Adrenal gland (tissue), 12 donors: ENCODE data around the gene RAD23B. TPM values are rescaled to one million over a fixed set of nuclear protein-coding genes. Genes with fewer than 3 reads are reported as not detected.

ENCODE experiments used
- DNase-seq, 7 donors: peaks; one replicate each; pipeline ENCODE4 v3.0.0-alpha.2; 2019 to 2020
- H3K27ac ChIP-seq, 5 donors: fragments of 200-600 bp; sonication (generic) in 4 of 5; 1 replicate in 3 of 5; 2 replicates in 2 of 5; pipeline versions ENCODE4 v1.5.1 to v1.8.0; 2016 to 2020; ENCODE audit warnings: mild to moderate bottlenecking in 1 of 5
- H3K27me3 ChIP-seq: fragments of 200-600 bp; 2 replicates; pipeline ENCODE4 v1.8.0; 2021
- H3K36me3 ChIP-seq, 2 donors: fragments of 200-600 bp; replicated peaks in 1 of 2; 1 replicate in 1 of 2; 2 replicates in 1 of 2; pipeline versions ENCODE4 v1.5.1 to v1.8.0; 2018 to 2022
- H3K4me1 ChIP-seq, 2 donors: fragments of 200-600 bp; replicated peaks in 1 of 2; 1 replicate in 1 of 2; 2 replicates in 1 of 2; pipeline versions ENCODE4 v1.5.1 to v1.8.0; 2018 to 2021
- H3K4me3 ChIP-seq, 4 donors: fragments of 200-600 bp; sonication (generic) in 3 of 4; one replicate each; pipeline ENCODE4 v1.5.1; 2016 to 2018
- H3K9me3 ChIP-seq, 3 donors: fragments of 200-600 bp; sonication (generic) in 1 of 3; replicated peaks in 1 of 3; 1 replicate in 2 of 3; 2 replicates in 1 of 3; pipeline versions ENCODE4 v1.5.1 to v1.8.0; 2016 to 2021
- POLR2A ChIP-seq, 2 donors: fragments of 450-650 bp; IDR thresholded peaks; one replicate each; pipeline ENCODE4 v1.6.1; 2017; ENCODE audit warnings: antibody characterized with exemption in 2 of 2, mild to moderate bottlenecking in 2 of 2, moderate library complexity in 1 of 2
- WGBS, 4 donors: extraction: QIAGEN DNeasy Blood & Tissue Kit in 2 of 4; methylation state at CpG; one replicate each; pipeline versions ENCODE4 v1.1.5 to v1.1.7; 2013 to 2017; 5-methylcytosine and 5-hydroxymethylcytosine counted together
- intact Hi-C, 2 donors: fragments of 100-400 bp; cut with DNase I; formaldehyde crosslinking; loops; one replicate each; pipeline versions ENCODE4 v1.14.1 to v1.15.0; 2022 to 2023
- polyA plus RNA-seq, 3 donors: library from polyadenylated mRNA; stranded (reverse); fragments of 200-250 nt in 2 of 3; fragments of 350-450 nt in 1 of 3; fragmentation: Illumina TruSeq in 1 of 3; extraction: RNeasy Lipid Tissue Mini Kit (QIAGEN cat#74804) in 1 of 3; gene quantifications; one replicate each; pipeline ENCODE4 v1.2.3, GENCODE V29; 2013 to 2014
- total RNA-seq, 9 donors: library from RNA; depleted of rRNA in 4 of 9; stranded (reverse); fragments of >200 nt in 4 of 9; fragments of 120-200 nt in 1 of 9; fragmentation: NEBNext Ultra II Directional in 1 of 9; extraction: Animal tissue kit (Norgen Biotek cat#: 25700) in 1 of 9; gene quantifications; one replicate each; pipeline versions ENCODE4 v1.1.0 to v1.2.4, GENCODE V29; 2013 to 2023
- TF ChIP-seq, protein P1 (sequence below), 6 experiments: fragments of 450-650 bp in 4 of 6; fragments of 200-600 bp in 2 of 6; sonication (generic) in 1 of 6; IDR thresholded peaks; 1 replicate in 5 of 6; 2 replicates in 1 of 6; pipeline versions ENCODE4 v1.5.1 to v1.8.0; 2016 to 2021; ENCODE audit warnings: antibody characterized with exemption in 6 of 6, mild to moderate bottlenecking in 2 of 6, moderate library complexity in 1 of 6
- donor health status: healthy with polysubstance abuse.
- donor health status: Bipolar disorder and iron deficiency.
- donor health status: DM: yes; HTN: yes; CAD: no.
- donor health status: DM: no; HTN: no; CAD: no.
- donor health status: DM: no; HTN: no; CAD: no.
- donor health status: DM: yes; HTN: yes; CAD: no.

Gene RAD23B
- total and polyA plus RNA-seq, 12 donors = 31.7 to 222 (median 75.4) TPM

DNA sequence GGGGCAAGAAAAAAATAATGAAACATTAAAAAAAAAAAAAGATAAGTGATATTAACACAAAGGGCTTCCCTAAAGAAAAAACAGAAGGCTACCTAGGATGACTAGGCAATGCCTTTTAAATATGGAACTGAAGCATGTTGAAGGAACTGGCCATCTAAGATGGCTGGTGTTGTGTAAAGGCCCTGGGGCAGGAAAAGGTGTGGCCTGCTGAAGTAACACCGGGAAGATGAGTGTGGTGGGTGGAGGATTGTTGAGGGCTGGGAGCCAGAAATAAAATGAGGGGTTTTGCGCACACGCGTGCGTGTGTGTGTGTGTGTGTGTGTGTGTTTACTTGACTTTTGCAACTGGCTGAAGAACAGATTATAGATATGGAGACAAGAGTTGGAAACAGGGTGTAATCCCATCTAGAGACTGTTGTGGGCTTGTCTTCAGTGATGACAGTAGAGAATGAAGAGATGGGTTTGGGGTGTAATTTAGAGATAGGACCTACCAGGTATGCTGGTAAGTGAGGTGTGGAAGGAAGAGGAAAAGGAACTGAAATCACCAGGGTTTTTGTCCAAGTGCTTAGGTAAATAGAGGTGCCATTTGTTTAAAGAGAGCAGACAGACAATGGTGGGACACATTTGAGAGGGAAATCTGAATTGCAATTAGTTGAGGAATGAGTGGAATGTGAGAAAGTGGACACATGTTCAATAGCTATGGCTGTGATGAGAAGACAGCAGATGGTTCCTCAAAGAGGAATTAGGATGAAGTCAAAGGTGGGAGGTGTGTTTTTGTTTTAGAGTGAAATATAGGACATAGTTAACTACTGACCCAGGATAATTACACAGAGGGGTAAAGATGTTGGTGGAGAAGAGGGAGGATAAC, 33.9 kb downstream of the RAD23B start:
- H3K4me1 ChIP-seq = peaks cover 0 to 5% of the 10 kb centered on the region in 2 donors
- no peak for TF ChIP-seq POLR2A (IDR thresholded peaks at IDR 0.05)
- TF ChIP-seq, protein P1, sequence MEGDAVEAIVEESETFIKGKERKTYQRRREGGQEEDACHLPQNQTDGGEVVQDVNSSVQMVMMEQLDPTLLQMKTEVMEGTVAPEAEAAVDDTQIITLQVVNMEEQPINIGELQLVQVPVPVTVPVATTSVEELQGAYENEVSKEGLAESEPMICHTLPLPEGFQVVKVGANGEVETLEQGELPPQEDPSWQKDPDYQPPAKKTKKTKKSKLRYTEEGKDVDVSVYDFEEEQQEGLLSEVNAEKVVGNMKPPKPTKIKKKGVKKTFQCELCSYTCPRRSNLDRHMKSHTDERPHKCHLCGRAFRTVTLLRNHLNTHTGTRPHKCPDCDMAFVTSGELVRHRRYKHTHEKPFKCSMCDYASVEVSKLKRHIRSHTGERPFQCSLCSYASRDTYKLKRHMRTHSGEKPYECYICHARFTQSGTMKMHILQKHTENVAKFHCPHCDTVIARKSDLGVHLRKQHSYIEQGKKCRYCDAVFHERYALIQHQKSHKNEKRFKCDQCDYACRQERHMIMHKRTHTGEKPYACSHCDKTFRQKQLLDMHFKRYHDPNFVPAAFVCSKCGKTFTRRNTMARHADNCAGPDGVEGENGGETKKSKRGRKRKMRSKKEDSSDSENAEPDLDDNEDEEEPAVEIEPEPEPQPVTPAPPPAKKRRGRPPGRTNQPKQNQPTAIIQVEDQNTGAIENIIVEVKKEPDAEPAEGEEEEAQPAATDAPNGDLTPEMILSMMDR (IDR thresholded peaks at IDR 0.05) = no peak
- no peak overlapping the region for H3K27ac ChIP-seq
- peaks cover 0 to 31% of the 10 kb centered on the region in 2 donors for H3K36me3 ChIP-seq
- no peak for DNase-seq
- intact Hi-C loops = no loop called here
- H3K9me3 ChIP-seq = no peaks in the 10 kb centered on the region
- H3K27me3 ChIP-seq = no peaks in the 10 kb centered on the region
- WGBS, 4 donors = 85 to 93% (median 89%) methylated on average over 5 of the region's 5 CpGs
- no peak overlapping the region for H3K4me3 ChIP-seq

DNA sequence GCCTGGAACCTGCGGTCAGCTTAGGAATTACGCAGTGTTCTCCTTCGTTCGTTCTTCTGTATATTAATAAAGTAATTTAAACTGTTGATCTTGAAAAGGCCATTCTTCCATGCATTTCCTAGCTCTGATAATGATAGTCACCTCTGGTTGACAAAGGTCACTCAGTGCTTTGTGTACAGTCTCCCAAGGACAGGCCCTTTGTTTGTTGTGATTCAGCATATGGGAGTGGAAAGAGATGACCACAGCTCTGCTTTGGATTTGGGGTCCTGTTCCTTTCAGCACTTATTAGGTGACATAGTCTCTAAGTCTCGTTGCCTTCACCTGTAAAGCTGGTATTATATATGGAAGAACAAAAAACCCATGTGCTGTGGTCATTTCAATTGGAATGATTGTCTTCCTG, 39.6 kb downstream of the RAD23B start:
- H3K4me1 ChIP-seq = peaks cover 12 to 26% of the 10 kb centered on the region in 2 donors
- intact Hi-C loops = no loop called here
- TF ChIP-seq, protein P1 (IDR thresholded peaks at IDR 0.05) = no peak
- no peak for TF ChIP-seq POLR2A (IDR thresholded peaks at IDR 0.05)
- H3K27me3 ChIP-seq = no peaks in the 10 kb centered on the region
- no peak overlapping the region for H3K4me3 ChIP-seq
- H3K9me3 ChIP-seq = peaks cover 0 to 14% (median 0%) of the 10 kb centered on the region in 3 donors
- 58 to 72% (median 67%) methylated on average over 5 of the region's 5 CpGs for WGBS, 4 donors
- no peak for DNase-seq
- peaks cover 0 to 42% of the 10 kb centered on the region in 2 donors for H3K36me3 ChIP-seq
- peak overlapping the region in 1 of 5 donors; percentile 4 for H3K27ac ChIP-seq

DNA sequence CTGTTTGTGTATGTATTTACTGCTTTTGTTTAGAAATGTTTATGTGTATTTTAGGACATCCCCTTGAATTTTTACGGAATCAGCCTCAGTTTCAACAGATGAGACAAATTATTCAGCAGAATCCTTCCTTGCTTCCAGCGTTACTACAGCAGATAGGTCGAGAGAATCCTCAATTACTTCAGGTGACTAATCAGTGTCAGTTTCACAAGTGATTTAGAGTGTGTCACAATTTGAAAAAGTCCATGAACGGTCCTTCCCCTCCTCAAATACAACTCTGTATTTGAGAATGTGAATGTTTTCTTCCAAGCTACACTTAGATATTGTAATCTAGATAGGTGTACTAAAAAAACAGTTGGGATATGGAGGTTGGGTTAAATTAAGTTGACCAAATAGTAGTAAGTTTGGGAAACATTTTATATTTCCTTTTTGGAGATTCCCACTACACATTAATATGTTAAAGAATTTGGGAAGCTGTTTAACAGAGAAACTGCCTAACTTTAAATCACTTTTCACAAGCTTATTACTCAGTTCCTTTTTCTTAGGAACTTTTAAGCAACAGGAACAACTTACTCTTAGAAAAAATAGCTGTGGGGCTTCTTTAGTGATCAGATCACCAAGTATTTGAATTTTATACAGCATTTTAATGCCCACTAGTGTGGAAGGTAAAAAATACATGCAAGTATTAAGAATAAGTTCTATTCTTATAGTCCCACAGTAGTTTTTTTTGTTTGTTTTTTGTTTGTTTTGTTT, 40.9 kb downstream of the RAD23B start:
- H3K36me3 ChIP-seq = peaks cover 0 to 30% of the 10 kb centered on the region in 2 donors
- peaks cover 0 to 14% (median 0%) of the 10 kb centered on the region in 3 donors for H3K9me3 ChIP-seq
- peak overlapping the region in 1 of 5 donors; percentile 39 for H3K27ac ChIP-seq
- intact Hi-C loops = no loop called here
- no peaks in the 10 kb centered on the region for H3K27me3 ChIP-seq
- peaks cover 12 to 26% of the 10 kb centered on the region in 2 donors for H3K4me1 ChIP-seq
- WGBS, 4 donors = 50 to 60% (median 57%) methylated on average over 4 of the region's 4 CpGs
- H3K4me3 ChIP-seq = no peak overlapping the region
- TF ChIP-seq, protein P1 (IDR thresholded peaks at IDR 0.05) = no peak
- no peak for TF ChIP-seq POLR2A (IDR thresholded peaks at IDR 0.05)
- DNase-seq = no peak

DNA sequence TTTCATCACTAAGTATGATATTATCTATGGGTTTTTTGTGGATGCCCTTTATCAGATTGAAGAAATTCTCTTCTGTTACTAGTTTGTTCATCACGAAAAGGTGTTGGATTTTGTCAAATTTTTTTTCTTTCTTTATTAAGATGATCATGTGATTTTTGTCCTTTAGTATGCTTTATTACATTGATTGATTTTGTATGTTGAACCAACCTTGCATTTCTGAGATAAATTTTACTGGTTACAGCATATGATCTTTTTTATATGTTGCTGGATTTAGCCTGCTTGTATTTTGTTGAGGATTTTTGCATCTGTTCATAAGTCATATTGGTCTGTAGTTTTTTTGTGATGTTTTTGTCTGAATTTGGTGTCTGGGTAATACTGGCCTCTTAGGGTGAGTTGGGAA, 42.8 kb downstream of the RAD23B start:
- no peak overlapping the region for H3K4me3 ChIP-seq
- peaks cover 0 to 41% of the 10 kb centered on the region in 2 donors for H3K36me3 ChIP-seq
- 95 to 100% (median 97%) methylated on average over 1 of the region's 1 CpG for WGBS, 4 donors
- intact Hi-C loops = loop anchor here in 1 of 2 donors (5.0 kb wide), 1 partner anchor 99 kb away; no protein-coding TSS in a partner anchor
- peaks cover 12 to 26% of the 10 kb centered on the region in 2 donors for H3K4me1 ChIP-seq
- DNase-seq = no peak
- no peaks in the 10 kb centered on the region for H3K27me3 ChIP-seq
- peaks cover 0 to 14% (median 0%) of the 10 kb centered on the region in 3 donors for H3K9me3 ChIP-seq
- no peak for TF ChIP-seq POLR2A (IDR thresholded peaks at IDR 0.05)
- TF ChIP-seq, protein P1 (IDR thresholded peaks at IDR 0.05) = no peak
- no peak overlapping the region for H3K27ac ChIP-seq
